Mesenteric fat pad (tissue), 1 donor: Measurements from ENCODE around the gene PCDH19. TPM values are rescaled to one million over a fixed set of nuclear protein-coding genes. Genes with fewer than 3 reads are reported as not detected.

ENCODE experiments used
- DNase-seq: peaks from one replicate; pipeline ENCODE4 v3.0.0-alpha.2; 2020; ENCODE audit warnings: low spot score
- total RNA-seq: library from RNA; stranded (reverse); fragmentation: NEBNext Ultra II Directional; extraction: Animal tissue kit (Norgen Biotek cat#: 25700); gene quantifications from one replicate; pipeline ENCODE4 v1.2.1, GENCODE V29; 2021
- donor health status: DM: yes; HTN: yes; CAD: no.

PCDH19 gene
- total RNA-seq, 1 donor from 2014 or later: 5.2 TPM

DNA sequence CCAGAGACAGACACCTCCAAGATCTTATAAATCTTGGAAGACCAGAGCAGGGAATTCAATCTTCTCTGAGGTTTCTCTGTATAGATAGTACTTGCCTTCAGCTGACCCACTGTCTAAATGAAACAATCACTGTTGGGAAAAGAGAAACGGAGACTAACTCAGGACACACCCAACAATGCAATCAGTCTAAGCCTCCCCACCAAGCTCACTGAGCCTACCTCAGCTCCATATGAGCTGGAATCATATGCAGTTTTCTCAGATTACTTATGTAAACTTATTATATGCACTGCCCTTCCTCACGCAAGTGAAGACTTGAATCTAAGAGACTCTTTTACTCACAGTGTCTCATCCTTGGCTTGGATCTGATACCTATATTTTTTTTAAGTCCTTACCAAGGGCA, 110.5 kb downstream of the PCDH19 start:
- DNase-seq: no peak

- no peak for DNase-seq
Measured at GRCh38 chrX:100297728-100298127, 112.3 kb downstream of the PCDH19 start.

DNA sequence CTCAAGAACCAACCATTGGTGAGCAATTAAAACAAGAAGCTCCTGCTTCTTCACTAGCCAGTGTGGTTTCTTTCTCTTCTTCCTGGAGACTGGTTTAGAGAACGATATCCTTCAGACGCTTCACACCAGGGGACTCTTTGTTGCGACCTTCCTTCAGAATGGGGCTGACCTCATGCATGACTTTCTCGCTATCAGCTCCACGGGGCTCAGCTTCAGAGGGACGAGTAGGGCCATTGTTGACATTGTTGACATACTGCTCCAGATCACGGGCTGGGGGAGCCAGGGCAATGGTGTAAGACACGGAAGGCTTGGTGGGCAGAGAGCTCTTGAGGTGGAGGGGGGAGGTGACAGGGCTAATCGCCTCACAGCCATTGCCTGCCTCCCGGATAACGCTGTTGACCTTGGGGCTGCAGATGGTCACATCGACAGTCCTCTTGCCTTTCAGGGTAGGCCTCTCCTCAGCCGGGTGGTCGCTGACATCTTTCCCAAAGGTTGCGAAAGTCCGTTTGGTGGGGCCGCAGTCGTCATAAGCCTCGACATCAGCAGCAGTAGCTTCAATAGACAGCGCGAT, 113.8 kb downstream of the PCDH19 start:
- no peak for DNase-seq

DNA sequence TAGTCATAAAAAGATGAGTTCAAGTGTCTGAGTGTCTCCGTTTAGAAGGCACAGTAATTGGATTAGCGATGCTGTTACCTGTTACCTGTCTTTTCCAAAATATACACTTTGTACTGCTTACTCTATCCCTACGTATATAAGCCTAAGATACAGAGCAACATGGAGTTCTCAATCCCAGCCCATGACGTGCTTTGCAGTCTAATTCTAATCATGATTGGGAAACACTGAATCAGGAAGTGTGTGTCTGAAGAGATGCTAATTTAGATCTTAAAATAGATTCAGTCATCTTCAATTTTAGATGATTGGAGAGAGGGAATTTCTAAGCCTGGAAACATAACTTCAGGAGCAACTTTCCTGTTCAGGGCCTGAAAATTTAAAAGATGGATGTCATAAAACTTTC, 115.1 kb downstream of the PCDH19 start:
- no peak for DNase-seq

DNA sequence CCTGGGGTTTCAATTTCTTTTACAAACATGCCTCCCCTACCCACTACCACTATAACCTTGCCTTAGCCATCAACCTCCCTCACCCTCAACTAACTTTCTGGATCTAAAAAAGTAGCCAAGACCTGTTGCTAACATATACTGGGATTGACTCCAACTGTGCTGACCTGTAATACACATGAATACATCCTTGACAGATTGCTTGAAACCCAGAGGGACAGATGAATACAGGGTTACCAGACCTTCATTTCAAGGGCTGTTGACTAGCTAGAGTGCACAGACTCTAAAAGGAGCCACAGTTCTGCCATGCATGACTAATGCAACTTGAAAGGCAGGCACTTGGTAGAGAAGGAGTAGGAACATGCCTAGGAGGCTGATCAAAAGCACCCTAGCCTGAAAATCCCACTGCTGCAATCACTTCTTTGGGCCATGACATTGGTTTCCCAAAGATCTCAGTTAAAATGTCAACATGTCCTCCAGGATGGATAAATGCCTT, 121.0 kb downstream of the PCDH19 start:
- DNase-seq: no peak

DNA sequence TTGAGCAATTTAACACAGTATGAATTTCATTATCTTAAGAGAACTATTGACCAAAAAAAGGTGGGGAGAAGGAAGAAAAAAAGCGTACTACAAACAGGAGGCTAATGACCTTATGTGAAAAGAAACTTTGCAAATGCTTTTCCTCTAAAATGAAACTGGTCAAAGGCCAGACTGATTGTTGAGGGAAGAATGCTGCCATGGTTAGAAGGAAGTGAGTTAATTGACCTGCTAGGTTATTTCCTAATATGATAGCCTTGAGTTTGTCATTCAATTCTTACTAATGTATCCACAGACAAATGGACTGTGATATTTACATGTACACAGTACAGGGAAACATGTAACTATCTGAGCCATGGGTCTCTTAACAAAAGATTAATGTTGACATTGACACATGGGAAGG, 132.8 kb downstream of the PCDH19 start:
- no peak for DNase-seq

DNA sequence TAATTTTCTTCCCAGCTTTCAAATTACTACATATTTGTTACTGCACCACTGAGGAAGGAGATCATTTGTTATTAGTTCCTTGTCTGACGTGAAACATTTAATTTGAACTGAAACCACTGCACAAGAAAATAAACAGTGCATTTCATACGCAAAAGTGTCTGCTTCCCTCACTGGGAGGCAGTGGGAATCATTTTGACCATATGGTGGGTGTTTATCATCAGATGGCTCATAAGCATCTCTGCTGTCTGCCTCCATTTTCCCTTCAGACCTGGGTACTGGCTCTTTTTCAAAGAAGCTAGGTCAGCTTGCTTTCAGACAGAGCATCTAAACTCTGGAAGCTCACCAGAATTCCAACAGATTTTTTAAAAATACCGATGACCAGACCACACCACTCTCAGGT, 135.2 kb downstream of the PCDH19 start:
- DNase-seq: no peak

GRCh38 chrX:100265179-100265578, 144.9 kb downstream of the PCDH19 start:
- DNase-seq: no peak

- no peak for DNase-seq
Measured at GRCh38 chrX:100264200-100264599, 145.9 kb downstream of the PCDH19 start.

GRCh38 chrX:100263650-100264049, 146.4 kb downstream of the PCDH19 start:
- no peak for DNase-seq

DNA sequence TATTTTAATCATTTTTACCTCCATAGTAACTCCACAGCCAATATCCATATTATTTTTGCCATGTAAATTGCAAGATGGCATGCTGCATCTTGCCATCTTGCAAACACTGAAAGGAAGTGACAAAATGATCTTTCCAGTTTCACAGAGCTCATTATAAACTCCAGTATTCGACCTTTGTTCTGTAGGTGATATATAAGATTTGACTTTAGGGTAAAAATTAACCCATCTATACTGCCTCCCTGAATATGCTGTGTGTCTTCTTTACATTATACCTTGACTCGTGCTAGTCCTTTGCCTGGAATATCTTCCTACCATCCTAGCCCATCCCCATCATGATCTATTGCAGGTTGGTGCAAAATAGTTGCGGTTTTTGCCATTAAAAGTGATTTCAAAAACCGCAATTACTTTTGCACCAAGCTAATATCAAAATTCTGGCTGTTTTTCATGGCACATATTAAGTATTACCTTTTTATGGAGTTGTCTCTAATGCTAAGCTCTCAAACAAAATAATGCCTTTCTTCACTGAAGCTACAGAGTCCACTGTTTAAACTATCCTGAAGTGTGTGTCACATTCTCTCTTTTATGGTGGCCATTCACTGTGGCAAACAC, 161.1 kb downstream of the PCDH19 start:
- no peak for DNase-seq

DNA sequence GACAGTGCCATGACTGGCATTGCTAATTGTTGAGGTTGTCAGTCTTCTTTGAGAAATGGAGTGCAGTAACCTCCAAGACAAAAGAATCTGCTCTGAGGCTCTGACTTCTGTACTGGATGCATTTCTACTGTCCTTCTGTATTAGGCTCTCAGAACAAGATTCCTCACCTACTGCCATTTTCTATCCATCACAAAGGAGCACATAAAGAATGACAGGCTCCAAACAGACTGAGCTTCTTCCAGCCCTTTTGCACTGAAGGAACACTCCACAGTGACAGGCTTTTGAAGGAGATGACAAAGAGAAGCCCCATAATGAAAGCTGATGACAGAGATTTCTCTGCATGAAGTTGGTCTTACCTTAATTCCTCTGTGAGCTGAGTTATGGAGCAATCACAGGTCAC, 162.2 kb downstream of the PCDH19 start:
- DNase-seq: no peak

DNA sequence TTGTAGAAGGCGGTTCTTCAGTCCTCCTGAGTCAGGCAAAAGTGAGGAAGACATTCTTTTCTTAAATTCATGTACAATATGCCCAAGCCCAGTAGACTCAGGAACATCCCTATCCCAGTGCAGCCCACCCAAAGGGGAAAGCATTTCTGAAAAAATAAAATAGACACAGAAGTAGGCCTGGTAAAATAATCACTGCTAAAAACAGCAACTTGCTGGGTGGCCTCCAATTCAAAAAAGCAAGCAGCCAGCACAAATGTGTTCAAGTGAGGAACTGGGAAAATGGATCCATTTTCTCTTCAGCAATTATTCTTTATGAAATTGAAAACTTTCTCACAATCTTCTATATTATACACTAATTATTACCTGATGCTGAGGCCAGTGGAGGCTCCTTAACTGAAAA, 165.4 kb downstream of the PCDH19 start:
- DNase-seq: no peak

Other genes starting within 250 kb of the PCDH19 start
- 39.1 TPM for gene TNMD, start 174.7 kb upstream of the PCDH19 start, total RNA-seq
- 34.7 TPM for gene TSPAN6, start 226.5 kb upstream of the PCDH19 start, total RNA-seq
- gene SRPX2, start 233.9 kb upstream of the PCDH19 start, total RNA-seq: 224 TPM